NCI-H526 treated with DMSO at 0.1 percent for 48 hours (cell line): ENCODE results near the gene KDM6A.
"Not testable (repeated sequence)": the region's sequence is repeated elsewhere in the genome, so short reads cannot be mapped to it uniquely, and the experiment has no call there.

ENCODE experiments used
- DNase-seq: peaks from one replicate; lab custom pipeline; 2025; lab: John Stamatoyannopoulos, UW

Gene KDM6A

GRCh38 chrX:44961817-44962607 lies 89.0 kb downstream of the KDM6A start:
- no peak for DNase-seq

DNA sequence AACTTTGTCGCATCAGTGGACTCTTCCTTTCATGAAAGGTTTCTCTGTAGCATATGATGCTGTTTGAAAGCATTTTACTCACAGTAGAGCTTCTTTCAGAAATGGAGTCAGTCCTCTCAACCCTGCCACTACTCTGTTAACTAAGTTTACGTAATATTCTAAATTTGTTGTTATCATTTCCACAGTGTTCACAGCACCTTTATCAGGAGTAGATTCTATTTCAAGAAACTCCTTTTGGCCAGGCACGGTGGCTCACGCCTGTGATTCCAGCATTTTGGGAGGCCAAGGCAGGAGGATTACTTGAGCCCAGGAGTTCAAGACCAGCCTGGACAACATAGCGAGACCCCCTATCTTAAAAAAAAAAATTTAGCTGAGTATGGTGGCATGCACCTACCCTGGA lies 90.0 kb downstream of the KDM6A start:
- DNase-seq = no peak

DNA sequence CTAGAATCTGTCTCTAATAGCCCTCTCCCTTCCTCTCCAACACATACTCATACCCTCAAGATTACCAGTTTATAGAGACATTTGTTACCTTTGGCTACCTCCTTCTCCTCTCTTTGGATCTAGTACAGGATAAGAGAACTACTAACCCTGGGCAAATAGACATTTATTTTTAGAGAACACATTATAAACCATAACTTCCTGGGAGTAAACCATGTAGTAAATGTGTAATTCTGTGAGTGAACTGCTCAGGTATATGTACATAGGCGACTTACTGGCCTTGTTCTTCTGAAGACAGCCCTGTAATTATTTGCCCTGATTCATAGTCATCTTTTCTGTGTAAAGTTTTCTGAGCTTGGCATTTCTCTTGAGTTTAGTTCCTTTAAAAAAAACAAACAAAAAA lies 94.2 kb downstream of the KDM6A start:
- no peak for DNase-seq

DNA sequence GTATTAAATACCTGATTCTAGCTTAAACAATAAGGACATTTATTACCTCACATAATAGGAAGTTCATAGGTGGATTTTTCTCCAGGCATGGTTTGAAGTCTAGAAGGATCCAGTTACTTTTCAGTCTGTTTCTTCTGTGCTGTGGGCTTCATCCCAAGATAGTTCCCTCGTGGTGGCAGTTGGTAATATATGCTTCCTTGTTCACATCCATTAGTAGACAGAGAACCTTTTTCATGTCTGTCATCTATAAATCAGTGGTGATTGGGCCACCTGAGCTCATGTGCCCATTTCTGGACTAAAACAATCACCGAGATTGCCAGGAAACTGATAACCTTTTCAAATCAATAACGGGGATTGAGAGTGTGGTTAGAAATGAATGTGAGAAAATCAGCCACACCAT lies 97.7 kb downstream of the KDM6A start:
- no peak for DNase-seq

DNA sequence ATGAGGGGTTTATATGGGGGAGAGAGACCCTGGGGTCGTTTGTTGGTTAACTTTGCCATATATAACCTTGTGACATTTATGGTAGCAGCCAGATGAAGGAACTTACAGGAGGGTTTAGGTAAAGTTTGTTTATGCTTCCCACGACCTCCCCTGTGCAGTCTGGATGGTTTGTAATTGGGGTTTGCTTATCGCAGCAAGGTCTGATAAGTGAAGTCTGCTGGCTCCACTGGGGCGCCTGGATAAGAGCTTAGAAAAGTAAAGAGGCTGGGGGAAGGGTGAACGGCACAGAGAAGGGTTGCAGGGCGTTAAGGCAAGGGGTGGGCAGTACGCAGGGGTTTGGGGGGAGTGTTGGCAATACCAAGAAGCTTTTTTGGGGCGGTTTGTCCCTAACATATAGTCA lies 98.7 kb downstream of the KDM6A start:
- DNase-seq = no peak

- DNase-seq = no peak
Observed at GRCh38 chrX:44972132-44972531, 99.1 kb downstream of the KDM6A start.

DNA sequence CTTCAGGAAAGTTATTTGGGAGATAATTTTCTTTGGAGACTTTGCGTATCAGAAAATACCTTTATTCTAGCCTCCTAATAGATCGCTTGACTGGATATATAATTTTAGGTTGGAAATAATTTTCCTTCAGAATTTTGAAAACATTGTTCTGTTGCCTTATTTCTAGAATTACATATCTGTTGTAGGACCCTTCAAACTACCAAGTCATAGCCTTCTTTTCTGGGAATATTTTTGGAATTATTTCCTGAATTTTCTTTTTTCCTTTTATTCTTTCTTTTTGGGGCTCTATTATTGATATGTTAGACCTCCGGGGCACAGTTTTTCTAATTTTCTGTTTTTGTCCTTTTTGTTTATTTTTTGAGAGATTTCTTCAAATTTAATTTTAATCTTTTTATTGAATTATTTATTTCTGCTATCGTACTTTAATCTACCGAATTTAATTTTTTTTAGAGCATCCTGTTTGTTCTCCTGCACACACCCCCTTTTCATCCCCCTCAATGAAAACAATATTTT lies 100.5 kb downstream of the KDM6A start:
- DNase-seq = no peak

DNA sequence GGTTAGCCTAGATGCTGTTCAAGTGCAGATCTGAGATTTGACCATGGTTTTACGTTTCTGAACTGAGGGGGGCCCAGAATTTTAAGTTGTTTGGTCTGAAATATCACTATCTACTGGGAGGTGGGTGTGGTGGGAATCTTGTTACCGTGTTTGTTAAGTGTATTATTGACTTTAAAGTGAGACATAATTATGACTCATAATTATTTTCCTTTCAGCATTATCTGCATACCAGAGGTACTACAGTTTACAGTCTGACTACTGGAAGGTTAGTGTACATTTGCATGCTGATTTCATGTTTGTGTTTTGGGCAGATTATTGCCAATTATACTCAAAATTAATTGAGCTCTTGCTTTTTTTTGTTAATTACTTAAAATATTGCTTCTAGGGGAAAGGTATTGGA lies 101.5 kb downstream of the KDM6A start:
- DNase-seq = no peak

- DNase-seq = no peak
Observed at GRCh38 chrX:44975666-44976263, 102.8 kb downstream of the KDM6A start.

GRCh38 chrX:44978976-44979375 lies 106.0 kb downstream of the KDM6A start:
- DNase-seq = no peak

- DNase-seq = no peak
Observed at GRCh38 chrX:44980403-44980802, 107.4 kb downstream of the KDM6A start.

- DNase-seq = no peak
Observed at GRCh38 chrX:44980883-44981282, 107.9 kb downstream of the KDM6A start.

- DNase-seq = no peak
Observed at GRCh38 chrX:44989995-44990770, 117.2 kb downstream of the KDM6A start.

DNA sequence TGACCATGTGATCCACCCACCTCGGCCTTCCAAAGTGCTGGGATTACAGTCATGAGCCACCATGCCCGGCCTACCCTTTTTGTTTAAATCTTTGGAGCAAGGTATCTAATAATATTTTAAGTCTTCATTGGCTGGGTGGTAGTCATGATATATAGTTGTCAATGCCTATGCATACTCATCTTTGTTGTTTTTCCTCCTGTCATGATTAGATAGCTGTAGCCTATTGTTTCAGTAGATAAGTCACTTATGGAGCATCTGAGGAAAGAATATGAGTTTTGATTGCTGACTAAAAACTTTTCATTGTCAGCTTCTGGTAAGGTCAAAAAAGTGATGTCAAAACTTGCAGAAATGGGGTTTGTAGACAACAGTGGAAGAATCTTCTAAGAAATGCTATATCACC lies 119.8 kb downstream of the KDM6A start:
- no peak for DNase-seq

- no peak for DNase-seq
Observed at GRCh38 chrX:44996277-44996676, 123.3 kb downstream of the KDM6A start.

- no peak for DNase-seq
Observed at GRCh38 chrX:44997282-44997812, 124.4 kb downstream of the KDM6A start.

DNA sequence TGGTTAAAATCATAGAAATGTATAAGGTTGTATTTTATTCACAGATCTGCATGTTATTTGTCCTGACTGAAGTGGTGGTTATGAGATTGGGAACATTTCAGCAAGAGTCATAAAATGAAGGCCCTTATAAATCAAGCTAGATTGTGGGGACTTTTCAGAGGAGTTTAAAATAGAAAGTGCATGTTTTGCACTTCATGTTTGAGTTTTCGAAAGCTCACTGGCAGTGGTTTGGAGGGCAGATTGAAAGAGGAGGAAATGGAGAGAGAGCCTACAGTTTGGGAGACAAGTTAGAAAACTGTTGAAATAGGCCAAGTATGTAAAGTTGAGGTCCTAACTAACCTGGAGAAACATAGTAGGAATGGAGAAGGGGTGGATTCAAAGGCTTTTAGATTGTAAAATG lies 124.9 kb downstream of the KDM6A start:
- DNase-seq = no peak

GRCh38 chrX:44999237-44999636 lies 126.2 kb downstream of the KDM6A start:
- DNase-seq = not testable (repeated sequence)

DNA sequence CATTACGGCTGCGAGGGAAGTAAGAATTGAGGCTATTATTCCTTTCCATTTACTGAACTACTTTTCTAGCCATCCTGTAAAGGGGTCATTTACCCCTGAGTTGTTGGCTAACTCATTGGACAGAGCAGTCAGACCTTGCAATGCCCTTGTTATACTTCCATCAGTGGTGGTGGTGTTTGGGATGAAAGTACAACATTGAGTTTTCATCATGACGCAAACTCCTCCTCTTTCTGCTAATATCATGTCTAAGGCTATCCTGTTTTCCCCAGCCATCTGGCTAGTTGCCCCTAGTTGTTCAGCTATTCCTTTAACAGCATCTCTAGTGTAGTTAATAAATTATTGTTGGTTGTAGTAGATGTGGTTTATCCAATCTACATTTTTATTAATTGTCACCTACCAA lies 126.9 kb downstream of the KDM6A start:
- DNase-seq = not testable (repeated sequence)

- DNase-seq = no peak
Observed at GRCh38 chrX:45001048-45001447, 128.1 kb downstream of the KDM6A start.

GRCh38 chrX:45003085-45003484 lies 130.1 kb downstream of the KDM6A start:
- DNase-seq = no peak

- DNase-seq = no peak
Observed at GRCh38 chrX:45006002-45006800, 133.2 kb downstream of the KDM6A start.
